HepG2 (cell line): ENCODE measurements around the gene ENTPD7. TPM values are rescaled to one million over a fixed set of nuclear protein-coding genes. Genes with fewer than 3 reads are reported as not detected.
A peak's percentile ranks its signal among the peaks of the same experiment; 100 is the strongest.

Experiments
- AGO2 ChIP-seq: fragments of 200-400 bp; formaldehyde crosslinking; optimal IDR thresholded peaks from 2 replicates; pipeline ENCODE3; 2017; ENCODE audit warnings: mild to moderate bottlenecking, low read depth, low read length, moderate library complexity
- ARNT2 ChIP-seq: sonication (generic); formaldehyde crosslinking; IDR thresholded peaks from 2 replicates; pipeline ENCODE4 v1.8.0; 2022; ENCODE audit warnings: mild to moderate bottlenecking, low read depth, missing genetic modification reagents, moderate library complexity
- ATF1 ChIP-seq: IDR thresholded peaks from 2 replicates; pipeline ENCODE4 v1.6.1; 2016; ENCODE audit warnings: mild to moderate bottlenecking, control low read depth
- CHD4 ChIP-seq: fragments of 200-600 bp; sonication (generic); IDR thresholded peaks from 2 replicates; pipeline ENCODE4 v1.7.0; 2017; ENCODE audit warnings: mild to moderate bottlenecking, low read length, borderline replicate concordance
- CREB1 ChIP-seq, 2 experiments: fragments of 450-650 bp in 1 of 2; IDR thresholded peaks; 2 replicates each; pipeline ENCODE4 v1.6.1; 2016 to 2017; ENCODE audit warnings: control low read depth in 1 of 2, mild to moderate bottlenecking in 1 of 2, missing compliant biosample characterization in 1 of 2, missing genetic modification characterization in 1 of 2
- FOXC1 ChIP-seq: sonication (generic); formaldehyde crosslinking; IDR thresholded peaks from 2 replicates; pipeline ENCODE4 v1.8.0; 2022; ENCODE audit warnings: mild to moderate bottlenecking, missing genetic modification reagents, borderline replicate concordance
- FOXK1 ChIP-seq: sonication (generic); formaldehyde crosslinking; IDR thresholded peaks from 2 replicates; pipeline ENCODE4 v1.4.0; 2020; ENCODE audit warnings: low read depth, missing genetic modification reagents, borderline replicate concordance
- NFYB ChIP-seq: sonication (generic); formaldehyde crosslinking; IDR thresholded peaks from 2 replicates; pipeline ENCODE4 v1.4.0; 2020; ENCODE audit warnings: missing genetic modification reagents
- NR2F6 ChIP-seq, 2 experiments: IDR thresholded peaks; 2 replicates each; pipeline ENCODE4 v1.6.1; 2016; ENCODE audit warnings: antibody characterized with exemption in 1 of 2, mild to moderate bottlenecking in 1 of 2
- POLR2A ChIP-seq, 2 experiments: IDR thresholded peaks; 2 replicates each; pipeline ENCODE4 v1.6.1; 2011; ENCODE audit warnings: low read depth in 2 of 2, low read length in 2 of 2, mild to moderate bottlenecking in 1 of 2, moderate library complexity in 1 of 2; ENCODE audit not compliant: insufficient read depth in 1 of 2
- POLR2G ChIP-seq: fragments of 200-400 bp; formaldehyde crosslinking; IDR thresholded peaks from 2 replicates; pipeline ENCODE4 v1.6.1; 2018; ENCODE audit warnings: mild to moderate bottlenecking, low read depth, low read length, moderate library complexity
- RELA ChIP-seq: sonication (generic); formaldehyde crosslinking; IDR thresholded peaks from 2 replicates; pipeline ENCODE4 v1.4.0; 2020; ENCODE audit warnings: missing genetic modification reagents
- RFX1 ChIP-seq: fragments of 450-650 bp; IDR thresholded peaks from 2 replicates; pipeline ENCODE4 v1.6.1; 2017
- TEAD3 ChIP-seq: optimal IDR thresholded peaks from 2 replicates; pipeline ENCODE3; 2016; ENCODE audit warnings: borderline replicate concordance
- ZNF18 ChIP-seq: sonication (generic); formaldehyde crosslinking; IDR thresholded peaks from 2 replicates; pipeline ENCODE4 v1.8.0; 2022; ENCODE audit warnings: mild to moderate bottlenecking, missing genetic modification reagents; ENCODE audit not compliant: insufficient replicate concordance
- ZNF230 ChIP-seq: sonication (generic); formaldehyde crosslinking; IDR thresholded peaks from 2 replicates; pipeline ENCODE4 v1.4.0; 2020; ENCODE audit warnings: mild to moderate bottlenecking, missing genetic modification reagents
- ZNF256 ChIP-seq: sonication (generic); formaldehyde crosslinking; conservative IDR thresholded peaks from 2 replicates; pipeline ENCODE4 v1.4.0; 2020; ENCODE audit warnings: missing genetic modification reagents
- ZNF280B ChIP-seq: sonication (generic); formaldehyde crosslinking; IDR thresholded peaks from 2 replicates; pipeline ENCODE4 v1.5.0; 2020; ENCODE audit warnings: missing genetic modification reagents, mild to moderate bottlenecking, borderline replicate concordance
- ZNF333 ChIP-seq: sonication (generic); formaldehyde crosslinking; IDR thresholded peaks from 2 replicates; pipeline ENCODE4 v1.4.0; 2020; ENCODE audit warnings: mild to moderate bottlenecking, missing genetic modification reagents, borderline replicate concordance
- ZNF510 ChIP-seq: sonication (generic); formaldehyde crosslinking; IDR thresholded peaks from 2 replicates; pipeline ENCODE4 v1.4.0; 2020; ENCODE audit warnings: low read depth, mild to moderate bottlenecking, missing genetic modification reagents
- ZNF768 ChIP-seq: sonication (generic); formaldehyde crosslinking; IDR thresholded peaks from 2 replicates; pipeline ENCODE4 v1.4.0; 2020; ENCODE audit warnings: missing genetic modification reagents
- ZNF772 ChIP-seq: sonication (generic); formaldehyde crosslinking; IDR thresholded peaks from 2 replicates; pipeline ENCODE4 v1.5.0; 2020; ENCODE audit warnings: mild to moderate bottlenecking, missing genetic modification reagents
- ZNF775 ChIP-seq: sonication (generic); formaldehyde crosslinking; IDR thresholded peaks from 2 replicates; pipeline ENCODE4 v1.4.0; 2020; ENCODE audit warnings: missing genetic modification reagents, mild to moderate bottlenecking, moderate library complexity, borderline replicate concordance
- ZNF782 ChIP-seq: sonication (generic); formaldehyde crosslinking; IDR thresholded peaks from 2 replicates; pipeline ENCODE4 v1.4.0; 2020; ENCODE audit warnings: missing genetic modification reagents, mild to moderate bottlenecking, borderline replicate concordance
- polyA plus RNA-seq, 8 experiments: library from polyadenylated mRNA; depleted of rRNA in 3 of 8; stranded (reverse) in 7 of 8; unstranded in 1 of 8; fragments of >200 nt; fragmentation: Illumina TruSeq in 4 of 8; extraction: Trizol in 4 of 8; gene quantifications; 2 replicates each; pipeline versions ENCODE4 v1.2.1 to v1.2.3, GENCODE V29; 2011 to 2016; ENCODE audit warnings: low read depth in 4 of 8, missing spikeins in 1 of 8, mixed read lengths in 1 of 8; ENCODE audit not compliant: insufficient read depth in 1 of 8
- total RNA-seq, 5 experiments: library from RNA; depleted of rRNA; stranded (reverse); fragments of >200 nt; fragmentation: Illumina TruSeq; extraction: Trizol; gene quantifications; 2 replicates each; pipeline ENCODE4 v1.2.3, GENCODE V29; 2016; ENCODE audit warnings: low read depth in 1 of 5
- TF ChIP-seq, protein P1 (sequence below): sonication (generic); formaldehyde crosslinking; IDR thresholded peaks from 2 replicates; pipeline ENCODE4 v1.9.0; 2022; ENCODE audit warnings: low read depth, missing genetic modification reagents

The ENTPD7 gene
- total and polyA plus RNA-seq, 2 of the 13 experiments (the other 11 are each of a cell fraction or from before 2014, with no cell fraction given): 7.6 to 36.5 TPM

GRCh38 chr10:99619851-99620710 is 39.2 kb upstream of the ENTPD7 start, which contains the start of gene SLC25A28 (continued):
- no peak for TF ChIP-seq ZNF775 (CRISPR knock-in tag)
- TF ChIP-seq NFYB (CRISPR knock-in tag): peak; percentile 92
- TF ChIP-seq FOXK1: peak; percentile 74; the same call in 1 of the 2 replicates
- TF ChIP-seq ZNF772 (CRISPR knock-in tag): no peak
- TF ChIP-seq CHD4: no peak
- TF ChIP-seq POLR2A (IDR thresholded peaks at IDR 0.05; ENCODE audit: insufficient read depth in 1 of 2, low read depth in 2 of 2, low read length in 2 of 2): peak in 1 of 2 experiments; percentile 35; a peak in 1 of 4 replicates
- no peak for TF ChIP-seq ZNF230 (CRISPR knock-in tag)
- no peak for TF ChIP-seq ZNF280B (CRISPR knock-in tag)
- no peak for TF ChIP-seq ZNF256 (CRISPR knock-in tag)
- TF ChIP-seq ZNF782 (CRISPR knock-in tag): 0 out of 2 replicates have a peak, but pooled peaks have one; percentile 34
- no peak for TF ChIP-seq ARNT2 (CRISPR knock-in tag)
- no peak for TF ChIP-seq ZNF333 (CRISPR knock-in tag)
- TF ChIP-seq ZNF510: no peak
- peak; percentile 92 for TF ChIP-seq ATF1 (CRISPR knock-in tag)
- no peak for TF ChIP-seq POLR2G
- no peak for TF ChIP-seq AGO2
- TF ChIP-seq ZNF768 (CRISPR knock-in tag): peak; percentile 11; the same call in 1 of the 2 replicates
- peak; percentile 35; the same call in 1 of the 2 replicates for TF ChIP-seq RFX1
- TF ChIP-seq ZNF18 (CRISPR knock-in tag): no peak
- no peak for TF ChIP-seq RELA (CRISPR knock-in tag)
- TF ChIP-seq NR2F6 (IDR thresholded peaks at IDR 0.05): no peak
- no peak for TF ChIP-seq NR2F6 (CRISPR knock-in tag; IDR thresholded peaks at IDR 0.05)
- TF ChIP-seq TEAD3: no peak
- TF ChIP-seq CREB1 (IDR thresholded peaks at IDR 0.05): peak; percentile 89
- TF ChIP-seq CREB1 (CRISPR knock-in tag; IDR thresholded peaks at IDR 0.05): peak; percentile 93
- TF ChIP-seq FOXC1 (CRISPR knock-in tag): no peak; the same call in 1 of the 2 replicates
- TF ChIP-seq, protein P1, sequence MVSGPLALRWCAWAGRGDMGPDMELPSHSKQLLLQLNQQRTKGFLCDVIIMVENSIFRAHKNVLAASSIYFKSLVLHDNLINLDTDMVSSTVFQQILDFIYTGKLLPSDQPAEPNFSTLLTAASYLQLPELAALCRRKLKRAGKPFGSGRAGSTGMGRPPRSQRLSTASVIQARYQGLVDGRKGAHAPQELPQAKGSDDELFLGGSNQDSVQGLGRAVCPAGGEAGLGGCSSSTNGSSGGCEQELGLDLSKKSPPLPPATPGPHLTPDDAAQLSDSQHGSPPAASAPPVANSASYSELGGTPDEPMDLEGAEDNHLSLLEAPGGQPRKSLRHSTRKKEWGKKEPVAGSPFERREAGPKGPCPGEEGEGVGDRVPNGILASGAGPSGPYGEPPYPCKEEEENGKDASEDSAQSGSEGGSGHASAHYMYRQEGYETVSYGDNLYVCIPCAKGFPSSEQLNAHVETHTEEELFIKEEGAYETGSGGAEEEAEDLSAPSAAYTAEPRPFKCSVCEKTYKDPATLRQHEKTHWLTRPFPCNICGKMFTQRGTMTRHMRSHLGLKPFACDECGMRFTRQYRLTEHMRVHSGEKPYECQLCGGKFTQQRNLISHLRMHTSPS (CRISPR knock-in tag): no peak
